OCI-LY3 (cell line): ENCODE data around the gene POLA2.
"Not testable (repeated sequence)": the region's sequence is repeated elsewhere in the genome, so short reads cannot be mapped to it uniquely, and the experiment has no call there.

Experiments used
- H2AFZ ChIP-seq: fragments of 200-600, 300-600 bp; shearing (Covaris generic); 2 replicates; pipeline ENCODE4 v1.6.0; 2014; ENCODE audit warnings: antibody characterized with exemption, low read depth, low read length
- H3K27ac ChIP-seq: fragments of 200-600, 300-600 bp; sonication (generic); 2 replicates; pipeline ENCODE4 v1.5.1; 2014; ENCODE audit warnings: mild to moderate bottlenecking, low read length, moderate library complexity, mixed read lengths
- H3K27me3 ChIP-seq: fragments of 200-600, 300-600 bp; sonication (generic); 2 replicates; pipeline ENCODE4 v1.6.1; 2014; ENCODE audit warnings: low read depth, low read length, mixed read lengths
- H3K36me3 ChIP-seq: fragments of 200-600, 300-600 bp; sonication (generic); replicated peaks from 2 replicates; pipeline ENCODE3; 2014; ENCODE audit warnings: low read depth, low read length, mixed read lengths
- H3K4me1 ChIP-seq: fragments of 300-600, 200-600 bp; sonication (generic); 2 replicates; pipeline ENCODE4 v1.6.1; 2014; ENCODE audit warnings: low read length, mixed read lengths
- H3K4me2 ChIP-seq: fragments of 200-600, 300-600 bp; sonication (generic); 2 replicates; pipeline ENCODE4 v1.6.1; 2014; ENCODE audit warnings: low read length, mixed read lengths
- H3K4me3 ChIP-seq: fragments of 300-600, 200-600 bp; sonication (generic); 2 replicates; pipeline ENCODE4 v1.5.1; 2014; ENCODE audit warnings: antibody characterized with exemption, mild to moderate bottlenecking, low read length, moderate library complexity
- H3K79me2 ChIP-seq: fragments of 300-600, 200-600 bp; shearing (Covaris generic); 2 replicates; pipeline ENCODE4 v1.6.1; 2014; ENCODE audit warnings: mild to moderate bottlenecking, low read length, mixed read lengths
- H3K9ac ChIP-seq: fragments of 300-600, 200-600 bp; shearing (Covaris generic); 2 replicates; pipeline ENCODE4 v1.6.0; 2014; ENCODE audit warnings: mild to moderate bottlenecking, low read length, moderate library complexity
- H3K9me3 ChIP-seq: fragments of 200-600, 300-600 bp; shearing (Covaris generic); 2 replicates; pipeline ENCODE4 v1.6.1; 2014; ENCODE audit warnings: low read length, mixed read lengths; ENCODE audit not compliant: insufficient read depth
- H4K20me1 ChIP-seq: fragments of 200-600, 300-600 bp; sonication (generic); 2 replicates; pipeline ENCODE4 v1.6.1; 2016; ENCODE audit warnings: low read length, mixed read lengths; ENCODE audit not compliant: insufficient read depth
- EZH2phosphoT487 ChIP-seq: fragments of 200-600 bp; shearing (Covaris generic); IDR thresholded peaks from 2 replicates; pipeline ENCODE4 v1.6.1; 2018; ENCODE audit warnings: antibody characterized with exemption, mixed run types, low read depth
- TF ChIP-seq, protein P1 (sequence below): fragments of 200-600, 300-600 bp; sonication (generic); IDR thresholded peaks from 2 replicates; pipeline ENCODE4 v1.5.1; 2014; ENCODE audit warnings: antibody characterized with exemption, low read length, low read depth

POLA2 gene

DNA sequence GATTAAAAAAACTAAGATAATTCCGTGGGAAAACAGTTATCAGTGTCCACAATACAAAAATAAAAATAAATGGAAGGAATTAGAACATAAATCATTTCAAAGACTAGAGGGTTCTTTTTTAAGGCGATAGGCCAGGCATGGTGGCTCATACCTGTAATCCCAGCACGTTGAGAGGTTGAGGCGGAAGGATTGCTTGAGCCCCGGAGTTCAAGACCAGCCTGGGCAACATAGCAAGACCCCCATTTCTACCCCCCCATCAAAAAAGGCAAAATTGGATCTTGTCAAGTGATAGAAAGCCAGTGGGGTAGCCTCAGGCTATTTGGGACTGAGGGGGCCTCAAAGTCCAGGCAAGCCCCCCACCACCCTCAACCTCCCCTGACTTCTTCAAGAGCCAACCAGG lies 20.6 kb upstream of the POLA2 start:
- Histone ChIP-seq H2AFZ (no peak overlapping the region), H3K9ac (no peak overlapping the region), H3K27me3 (no peaks in the 10 kb centered on the region), H3K27ac (no peak overlapping the region), H4K20me1 (no peaks in the 10 kb centered on the region), H3K79me2 (no peaks in the 10 kb centered on the region), H3K9me3 (peaks cover 8% of the 10 kb centered on the region; the same call in 1 of the 2 replicates), H3K4me1 (no peaks in the 10 kb centered on the region), H3K4me3 (no peak overlapping the region), H3K4me2 (no peak overlapping the region), H3K36me3 (no peaks in the 10 kb centered on the region)
- TF ChIP-seq EZH2phosphoT487: no peak
- TF ChIP-seq, protein P1, sequence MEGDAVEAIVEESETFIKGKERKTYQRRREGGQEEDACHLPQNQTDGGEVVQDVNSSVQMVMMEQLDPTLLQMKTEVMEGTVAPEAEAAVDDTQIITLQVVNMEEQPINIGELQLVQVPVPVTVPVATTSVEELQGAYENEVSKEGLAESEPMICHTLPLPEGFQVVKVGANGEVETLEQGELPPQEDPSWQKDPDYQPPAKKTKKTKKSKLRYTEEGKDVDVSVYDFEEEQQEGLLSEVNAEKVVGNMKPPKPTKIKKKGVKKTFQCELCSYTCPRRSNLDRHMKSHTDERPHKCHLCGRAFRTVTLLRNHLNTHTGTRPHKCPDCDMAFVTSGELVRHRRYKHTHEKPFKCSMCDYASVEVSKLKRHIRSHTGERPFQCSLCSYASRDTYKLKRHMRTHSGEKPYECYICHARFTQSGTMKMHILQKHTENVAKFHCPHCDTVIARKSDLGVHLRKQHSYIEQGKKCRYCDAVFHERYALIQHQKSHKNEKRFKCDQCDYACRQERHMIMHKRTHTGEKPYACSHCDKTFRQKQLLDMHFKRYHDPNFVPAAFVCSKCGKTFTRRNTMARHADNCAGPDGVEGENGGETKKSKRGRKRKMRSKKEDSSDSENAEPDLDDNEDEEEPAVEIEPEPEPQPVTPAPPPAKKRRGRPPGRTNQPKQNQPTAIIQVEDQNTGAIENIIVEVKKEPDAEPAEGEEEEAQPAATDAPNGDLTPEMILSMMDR: no peak

DNA sequence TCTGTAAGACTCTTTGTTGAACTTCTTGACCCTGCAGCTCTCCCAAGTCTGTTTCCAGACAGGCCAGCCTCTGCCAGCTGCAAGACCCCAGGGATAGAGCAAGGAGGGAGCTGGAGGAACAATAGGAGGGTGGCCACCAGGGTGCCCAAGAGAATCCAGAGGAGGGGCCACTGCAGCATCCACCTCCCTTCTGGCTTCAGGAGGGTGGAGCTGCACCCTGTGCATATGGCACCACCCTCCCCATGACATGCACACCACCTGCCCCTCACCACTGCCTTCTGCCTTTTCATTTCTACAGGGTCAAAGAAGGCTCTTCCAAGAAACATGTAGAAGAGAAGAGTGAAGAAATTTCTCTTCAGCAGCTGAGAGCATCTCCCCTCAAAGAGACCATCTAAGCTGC lies 20.1 kb upstream of the POLA2 start:
- H3K4me2 ChIP-seq: no peak overlapping the region
- H4K20me1 ChIP-seq: no peaks in the 10 kb centered on the region
- peaks cover 8% of the 10 kb centered on the region; the same call in 1 of the 2 replicates for H3K9me3 ChIP-seq
- TF ChIP-seq, protein P1: no peak
- TF ChIP-seq EZH2phosphoT487: no peak
- H3K36me3 ChIP-seq: no peaks in the 10 kb centered on the region
- no peak overlapping the region for H3K27ac ChIP-seq
- H3K27me3 ChIP-seq: no peaks in the 10 kb centered on the region
- no peak overlapping the region for H2AFZ ChIP-seq
- H3K4me3 ChIP-seq: no peak overlapping the region
- no peak overlapping the region for H3K9ac ChIP-seq
- H3K4me1 ChIP-seq: no peaks in the 10 kb centered on the region
- no peaks in the 10 kb centered on the region for H3K79me2 ChIP-seq

DNA sequence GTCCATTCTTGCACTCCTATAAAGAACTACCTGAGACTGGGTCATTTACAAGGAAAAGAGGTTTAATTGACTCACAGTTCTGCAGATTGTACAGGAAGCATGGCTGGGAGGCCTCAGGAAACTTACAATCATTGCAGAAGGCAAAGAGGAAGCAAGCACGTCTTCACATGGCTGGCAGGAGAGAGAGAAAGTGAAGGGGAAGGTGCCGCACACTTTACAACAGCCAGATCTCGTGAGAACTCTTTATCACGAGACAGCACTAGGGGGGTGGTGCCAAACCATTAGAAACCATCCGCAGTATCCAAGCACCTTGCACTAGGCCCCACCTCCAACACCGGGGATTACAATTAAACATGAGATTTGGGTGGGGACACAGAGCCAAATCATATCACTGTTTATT lies 19.4 kb upstream of the POLA2 start:
- H3K9me3 ChIP-seq: peaks cover 8% of the 10 kb centered on the region; the same call in 1 of the 2 replicates
- no peak overlapping the region for H3K9ac ChIP-seq
- H3K36me3 ChIP-seq: no peaks in the 10 kb centered on the region
- H3K27ac ChIP-seq: no peak overlapping the region
- H3K4me3 ChIP-seq: no peak overlapping the region
- no peak overlapping the region for H2AFZ ChIP-seq
- H3K79me2 ChIP-seq: no peaks in the 10 kb centered on the region
- no peak overlapping the region for H3K4me2 ChIP-seq
- no peaks in the 10 kb centered on the region for H3K27me3 ChIP-seq
- no peaks in the 10 kb centered on the region for H3K4me1 ChIP-seq
- TF ChIP-seq, protein P1: no peak
- TF ChIP-seq EZH2phosphoT487: no peak
- H4K20me1 ChIP-seq: no peaks in the 10 kb centered on the region

DNA sequence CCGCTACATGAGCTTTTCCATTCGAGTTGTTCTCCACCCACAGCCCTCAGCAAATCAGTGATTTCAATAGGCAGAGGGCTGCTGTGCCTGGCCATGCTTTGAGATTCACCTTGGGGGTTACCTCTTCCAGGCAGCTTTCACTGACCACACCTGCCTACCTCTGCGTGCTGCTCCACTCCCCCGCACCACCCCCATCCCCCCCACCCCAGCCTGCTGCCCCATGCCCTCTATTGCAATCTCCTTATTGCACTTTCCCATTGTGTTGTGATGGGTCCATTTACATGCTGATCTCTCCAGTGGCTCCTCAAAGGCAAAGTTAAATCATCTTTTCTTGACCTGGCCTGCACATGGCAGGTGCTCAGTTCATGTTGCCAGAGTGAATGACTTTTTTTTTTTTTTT lies 18.0 kb upstream of the POLA2 start:
- Histone ChIP-seq H3K4me1 (no peaks in the 10 kb centered on the region), H3K9me3 (peaks cover 8% of the 10 kb centered on the region; the same call in 1 of the 2 replicates), H3K79me2 (no peaks in the 10 kb centered on the region), H3K4me2 (no peak overlapping the region), H3K27ac (no peak overlapping the region), H3K27me3 (no peaks in the 10 kb centered on the region), H3K36me3 (no peaks in the 10 kb centered on the region), H3K4me3 (no peak overlapping the region), H4K20me1 (no peaks in the 10 kb centered on the region), H2AFZ (no peak overlapping the region), H3K9ac (no peak overlapping the region)
- no peak for TF ChIP-seq EZH2phosphoT487
- TF ChIP-seq, protein P1: no peak

DNA sequence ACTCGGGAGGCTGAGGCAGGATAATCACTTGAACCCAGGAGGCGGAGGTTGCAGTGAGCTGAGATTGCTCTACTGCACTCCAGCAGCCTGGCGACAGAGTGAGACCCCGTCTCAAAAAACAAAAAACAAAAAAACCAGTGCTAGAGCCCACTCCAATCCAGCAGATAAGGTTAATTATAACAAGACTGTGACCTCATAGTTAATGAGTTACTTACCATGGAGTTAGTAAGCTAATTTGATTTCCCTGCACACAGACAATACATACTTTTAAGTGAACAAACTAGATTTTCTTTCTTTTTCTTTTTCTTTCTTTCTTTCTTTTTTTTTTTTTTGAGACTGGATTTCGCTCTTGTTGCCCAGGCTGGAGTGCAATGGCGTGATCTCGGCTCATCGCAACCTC lies 16.7 kb upstream of the POLA2 start:
- H3K9me3 ChIP-seq, H3K9ac ChIP-seq, H3K4me2 ChIP-seq, H3K27me3 ChIP-seq, H3K27ac ChIP-seq, H2AFZ ChIP-seq, H3K4me1 ChIP-seq, H3K79me2 ChIP-seq, H4K20me1 ChIP-seq, H3K36me3 ChIP-seq, H3K4me3 ChIP-seq: not testable (repeated sequence)
